Neutrophil (primary cell): ENCODE results near the gene IL10RB.

Source experiments
- H3K27ac ChIP-seq: fragments of 200-600 bp; sonication (generic); 2 replicates; pipeline ENCODE4 v1.5.1; 2016; ENCODE audit warnings: mild to moderate bottlenecking, moderate library complexity
- H3K27me3 ChIP-seq: fragments of 200-600 bp; sonication (generic); 2 replicates; pipeline ENCODE4 v1.6.0; 2016; ENCODE audit warnings: mild to moderate bottlenecking
- H3K36me3 ChIP-seq: fragments of 200-600 bp; sonication (generic); 2 replicates; pipeline ENCODE4 v1.5.1; 2017
- H3K4me1 ChIP-seq, 2 experiments: fragments of 200-600 bp in 1 of 2; sonication (generic) in 1 of 2; 1 replicate in 1 of 2; 2 replicates in 1 of 2; pipeline versions ENCODE4 v1.5.1 to v1.6.1; 2013 to 2016; ENCODE audit warnings: low read depth in 1 of 2, low read length in 1 of 2, mild to moderate bottlenecking in 1 of 2, moderate library complexity in 1 of 2; ENCODE audit not compliant: control insufficient read depth in 1 of 2, insufficient read depth in 1 of 2
- H3K4me3 ChIP-seq, 2 experiments: fragments of 200-600 bp in 1 of 2; sonication (generic) in 1 of 2; 1 replicate in 1 of 2; 2 replicates in 1 of 2; pipeline ENCODE4 v1.5.1; 2013 to 2016; ENCODE audit warnings: low read depth in 1 of 2, low read length in 1 of 2, mild to moderate bottlenecking in 1 of 2, moderate library complexity in 1 of 2
- H3K9me3 ChIP-seq: fragments of 200-600 bp; sonication (generic); 2 replicates; pipeline ENCODE4 v1.5.1; 2016
- TF ChIP-seq, protein P1 (sequence below): fragments of 200-600 bp; sonication (generic); IDR thresholded peaks from 2 replicates; pipeline ENCODE4 v1.5.1; 2016; ENCODE audit warnings: antibody characterized with exemption

The IL10RB gene

DNA sequence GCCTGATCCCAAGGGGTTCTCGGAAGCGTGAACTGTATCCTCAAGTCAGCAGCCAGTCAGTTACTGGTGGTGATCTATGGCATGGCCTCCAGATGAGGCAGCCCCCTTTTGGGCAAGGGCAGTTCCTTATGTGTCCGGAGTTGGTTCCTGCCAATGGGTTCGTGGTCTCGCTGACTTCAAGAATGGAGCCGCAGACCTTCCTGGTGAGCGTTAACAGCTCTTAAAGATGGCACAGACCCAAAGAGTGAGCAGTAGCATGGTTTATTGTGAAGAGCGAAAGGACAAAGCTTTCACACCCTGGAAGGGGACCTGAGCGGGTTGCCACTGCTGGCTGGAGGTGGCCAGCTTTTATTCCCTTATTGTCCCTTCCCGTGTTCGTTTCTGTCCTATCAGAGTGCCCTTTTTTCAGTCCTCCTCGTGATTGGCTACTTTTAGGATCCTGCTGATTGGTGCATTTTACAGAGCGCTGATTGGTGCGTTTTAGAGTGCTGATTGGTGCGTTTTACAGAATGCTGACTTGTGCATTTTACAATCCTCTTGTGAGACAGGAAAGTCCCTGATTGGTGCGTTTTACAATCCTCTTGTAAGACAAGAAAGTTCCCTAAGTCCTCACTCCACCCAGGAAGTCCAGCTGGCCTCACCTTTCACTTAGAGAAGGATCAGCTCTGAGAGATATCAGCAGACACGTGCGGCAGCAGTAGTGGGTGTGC is 8.9 kb upstream of the IL10RB start:
- TF ChIP-seq, protein P1, sequence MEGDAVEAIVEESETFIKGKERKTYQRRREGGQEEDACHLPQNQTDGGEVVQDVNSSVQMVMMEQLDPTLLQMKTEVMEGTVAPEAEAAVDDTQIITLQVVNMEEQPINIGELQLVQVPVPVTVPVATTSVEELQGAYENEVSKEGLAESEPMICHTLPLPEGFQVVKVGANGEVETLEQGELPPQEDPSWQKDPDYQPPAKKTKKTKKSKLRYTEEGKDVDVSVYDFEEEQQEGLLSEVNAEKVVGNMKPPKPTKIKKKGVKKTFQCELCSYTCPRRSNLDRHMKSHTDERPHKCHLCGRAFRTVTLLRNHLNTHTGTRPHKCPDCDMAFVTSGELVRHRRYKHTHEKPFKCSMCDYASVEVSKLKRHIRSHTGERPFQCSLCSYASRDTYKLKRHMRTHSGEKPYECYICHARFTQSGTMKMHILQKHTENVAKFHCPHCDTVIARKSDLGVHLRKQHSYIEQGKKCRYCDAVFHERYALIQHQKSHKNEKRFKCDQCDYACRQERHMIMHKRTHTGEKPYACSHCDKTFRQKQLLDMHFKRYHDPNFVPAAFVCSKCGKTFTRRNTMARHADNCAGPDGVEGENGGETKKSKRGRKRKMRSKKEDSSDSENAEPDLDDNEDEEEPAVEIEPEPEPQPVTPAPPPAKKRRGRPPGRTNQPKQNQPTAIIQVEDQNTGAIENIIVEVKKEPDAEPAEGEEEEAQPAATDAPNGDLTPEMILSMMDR = no peak
- Histone ChIP-seq H3K4me1 (peaks cover 11 to 12% of the 10 kb centered on the region in 2 experiments), H3K4me3 (no peak overlapping the region), H3K27me3 (no peaks in the 10 kb centered on the region), H3K27ac (no peak overlapping the region), H3K9me3 (no peaks in the 10 kb centered on the region), H3K36me3 (peaks cover 89% of the 10 kb centered on the region)

DNA sequence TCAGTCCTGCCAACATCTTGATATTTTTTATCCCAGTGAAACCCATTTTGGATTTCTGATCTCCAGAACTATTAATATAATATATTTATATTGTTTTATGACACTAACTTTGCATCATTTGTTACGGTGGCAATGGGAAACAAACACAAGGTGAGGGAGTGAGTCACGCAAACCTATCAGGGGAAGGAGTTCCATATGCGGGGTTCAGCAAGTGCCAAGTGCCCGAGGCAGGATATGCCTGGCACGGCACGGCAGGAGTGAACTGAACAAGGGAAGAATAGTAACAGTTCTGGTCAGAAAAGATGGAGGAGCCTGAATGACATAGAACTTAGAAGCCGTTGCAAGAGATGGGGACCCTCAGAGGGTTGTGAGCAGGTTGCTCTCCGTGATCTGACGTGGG is 7.7 kb upstream of the IL10RB start:
- H3K36me3 ChIP-seq = peaks cover 88% of the 10 kb centered on the region
- TF ChIP-seq, protein P1 = no peak

DNA sequence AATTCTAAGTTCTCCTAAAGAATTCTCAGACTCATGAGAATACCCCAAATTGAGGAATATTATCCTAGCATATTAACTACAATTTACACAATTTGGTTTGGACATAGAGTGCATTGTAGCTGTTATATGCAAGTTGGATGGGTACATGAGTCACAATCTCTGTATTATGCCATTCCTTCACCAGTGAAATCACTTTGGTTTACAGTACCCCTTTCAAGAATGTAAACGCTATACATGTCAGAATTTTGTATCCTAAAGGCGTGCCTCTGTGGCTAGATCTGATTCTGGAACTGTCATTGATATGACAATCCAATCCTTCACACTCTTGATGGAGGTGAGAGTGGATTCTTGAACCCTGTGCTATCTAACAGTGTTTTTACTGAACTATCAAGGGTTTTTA is 6.7 kb upstream of the IL10RB start:
- H3K9me3 ChIP-seq = no peaks in the 10 kb centered on the region
- H3K4me1 ChIP-seq = peaks cover 12 to 17% of the 10 kb centered on the region in 2 experiments
- TF ChIP-seq, protein P1 = no peak
- H3K27ac ChIP-seq = peak overlapping the region; percentile 58
- no peak overlapping the region for H3K4me3 ChIP-seq
- no peaks in the 10 kb centered on the region for H3K27me3 ChIP-seq
- H3K36me3 ChIP-seq = peaks cover 87% of the 10 kb centered on the region

More for the DNA sequence above, 7.7 kb upstream of the IL10RB start:
- H3K27me3 ChIP-seq = no peaks in the 10 kb centered on the region
- peaks cover 11 to 15% of the 10 kb centered on the region in 2 experiments for H3K4me1 ChIP-seq
- H3K9me3 ChIP-seq = no peaks in the 10 kb centered on the region
- no peak overlapping the region for H3K27ac ChIP-seq
- H3K4me3 ChIP-seq = no peak overlapping the region

DNA sequence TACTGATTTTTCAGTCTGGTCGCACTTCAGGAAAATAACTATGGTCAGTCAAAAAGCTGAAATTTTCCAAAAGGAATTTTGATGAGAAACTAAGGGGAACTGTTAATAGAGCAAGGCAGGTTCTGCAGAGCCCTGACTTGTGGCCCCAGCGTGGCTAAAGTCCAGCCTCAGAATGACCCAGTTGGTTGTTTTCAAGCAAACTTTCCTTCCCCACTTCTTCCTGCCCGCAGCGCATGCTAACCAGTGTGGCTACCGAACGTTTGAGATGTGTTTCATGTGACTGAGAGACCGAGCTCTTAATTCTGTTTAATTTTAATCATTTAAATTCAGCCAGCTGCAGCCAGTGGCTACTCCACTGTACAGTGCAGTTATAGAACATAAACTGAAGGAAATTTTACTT is 6.2 kb upstream of the IL10RB start:
- H3K9me3 ChIP-seq = no peaks in the 10 kb centered on the region
- H3K27ac ChIP-seq = peak overlapping the region; percentile 58
- H3K27me3 ChIP-seq = no peaks in the 10 kb centered on the region
- H3K4me3 ChIP-seq = no peak overlapping the region
- H3K36me3 ChIP-seq = peaks cover 87% of the 10 kb centered on the region
- TF ChIP-seq, protein P1 = no peak
- peaks cover 17 to 23% of the 10 kb centered on the region in 2 experiments for H3K4me1 ChIP-seq

DNA sequence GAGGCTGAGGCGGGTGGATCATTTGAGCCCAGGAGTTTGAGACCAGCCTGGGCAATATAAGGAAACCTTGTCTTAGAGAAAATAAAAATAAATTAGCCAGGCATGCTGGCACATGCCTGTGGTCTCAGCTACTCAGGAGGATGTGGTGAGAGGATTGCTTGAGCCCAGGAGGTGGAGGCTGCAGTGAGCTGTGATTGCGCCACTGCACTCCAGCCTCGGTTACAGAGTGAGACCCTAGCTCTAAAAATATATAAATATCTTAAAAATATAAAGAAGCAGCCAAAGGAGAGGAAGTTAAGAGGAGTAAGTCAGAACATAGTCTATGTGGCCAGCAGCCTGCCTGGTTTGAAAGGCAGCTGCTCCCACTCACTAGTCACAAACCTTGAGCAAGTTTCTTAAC is 4.5 kb upstream of the IL10RB start:
- Histone ChIP-seq H3K36me3 (peaks cover 70% of the 10 kb centered on the region), H3K27me3 (no peaks in the 10 kb centered on the region), H3K9me3 (no peaks in the 10 kb centered on the region), H3K27ac (peak overlapping the region; percentile 61), H3K4me3 (no peak overlapping the region), H3K4me1 (peaks cover 31 to 34% of the 10 kb centered on the region in 2 experiments)
- TF ChIP-seq, protein P1 = no peak
